ENCODE results near the gene ALK.

Gene ALK

GRCh38 chr2:29368659-29369040, 552.7 kb downstream of the ALK start:
- no peak for DNase-seq (ENCODE audit: low read depth in 2 of 2)

- no peak for DNase-seq (ENCODE audit: low read depth in 2 of 2)
Measured at GRCh38 chr2:29367986-29368658, 553.3 kb downstream of the ALK start.

DNA sequence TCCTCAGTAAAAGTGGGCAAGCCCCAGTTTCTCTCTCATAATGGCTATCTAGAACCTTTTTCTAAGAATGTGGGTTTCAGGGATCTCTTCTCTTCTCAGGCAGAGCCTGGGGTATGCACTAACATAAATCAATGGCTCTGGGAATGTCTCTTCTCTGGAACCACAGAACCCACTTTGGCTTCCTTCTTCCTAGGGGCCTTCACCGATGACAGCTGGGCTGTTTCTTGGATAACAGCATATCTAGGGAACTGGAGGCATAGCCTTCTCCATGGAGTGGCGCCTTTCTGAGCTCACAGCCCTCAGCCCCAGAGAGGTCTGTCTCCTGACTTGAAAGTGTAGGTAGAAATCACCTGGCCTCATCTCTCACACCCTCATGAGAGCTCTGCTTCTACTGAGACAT, 558.3 kb downstream of the ALK start:
- no peak for DNase-seq (ENCODE audit: low read depth in 2 of 2)

GRCh38 chr2:29361231-29361630, 560.2 kb downstream of the ALK start:
- DNase-seq (ENCODE audit: low read depth in 2 of 2), result no peak

DNA sequence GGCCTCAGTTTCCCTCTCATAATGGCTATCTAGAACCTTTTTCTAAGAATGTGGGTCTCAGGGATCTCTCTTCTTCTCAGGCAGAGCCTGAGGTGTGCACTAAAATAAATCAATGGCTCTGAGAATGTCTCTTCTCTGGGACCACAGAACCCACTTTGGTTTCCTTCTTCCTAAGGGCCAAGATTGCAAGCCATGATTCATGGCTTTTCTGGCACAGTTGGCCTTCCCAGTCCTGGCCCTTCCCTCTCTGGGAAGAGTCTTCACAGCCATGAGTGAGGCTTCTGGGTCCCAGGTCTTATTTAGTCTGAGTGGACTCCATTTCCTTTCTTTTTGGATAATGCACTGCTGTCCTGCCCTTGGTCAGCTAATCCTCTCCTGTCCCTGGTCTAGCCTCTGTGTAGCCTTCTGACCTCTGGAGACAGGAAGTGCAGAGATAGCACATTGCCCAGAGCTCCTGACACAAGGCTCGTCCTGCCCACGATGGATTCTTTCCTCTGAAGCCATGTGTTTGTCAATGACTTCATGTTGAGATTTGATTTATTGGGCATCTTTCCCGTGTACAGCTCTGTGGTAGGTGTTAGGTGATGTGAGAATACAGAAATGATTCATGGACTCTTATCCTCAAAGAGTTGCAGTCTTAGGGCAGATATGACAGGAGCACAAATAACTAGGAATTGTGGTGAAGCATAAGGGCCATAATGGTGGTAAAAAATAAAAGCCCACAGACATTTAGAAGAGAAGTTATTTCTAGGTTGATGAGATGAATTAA, 561.2 kb downstream of the ALK start:
- no peak for DNase-seq (ENCODE audit: low read depth in 2 of 2)

GRCh38 chr2:29353403-29353991, 567.9 kb downstream of the ALK start:
- DNase-seq (ENCODE audit: low read depth in 2 of 2), result no peak

DNA sequence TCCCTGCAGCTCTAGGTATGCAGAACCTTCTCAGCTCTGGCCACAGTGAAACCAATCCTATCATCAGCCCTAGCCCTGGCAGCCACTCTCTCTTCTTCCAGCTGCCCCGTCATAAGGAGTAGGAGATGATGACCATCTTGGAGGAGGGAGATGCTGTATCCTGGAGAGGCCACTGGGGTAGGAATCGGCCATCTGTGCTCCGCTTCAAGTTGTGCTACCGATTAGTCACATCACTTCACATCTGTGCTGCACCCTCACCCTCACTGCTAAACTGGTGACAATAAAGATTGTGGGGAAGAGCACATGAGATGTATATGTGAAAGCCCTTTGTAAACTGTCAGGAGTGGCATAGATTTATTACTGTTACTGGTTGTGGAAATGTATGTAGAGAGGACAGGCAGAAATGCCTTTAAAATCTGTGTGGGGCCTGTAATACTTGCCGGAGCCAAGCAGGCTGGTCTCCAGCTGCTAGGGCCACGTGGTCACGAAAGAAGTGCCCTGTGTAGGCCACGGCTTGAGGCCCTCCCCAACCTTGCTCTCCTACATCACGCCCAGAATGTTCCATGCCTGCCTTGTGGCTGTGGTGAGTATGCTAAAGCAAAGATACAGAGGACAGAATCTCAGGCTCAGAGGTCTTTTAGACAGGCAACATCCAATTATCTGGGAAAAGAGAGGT, 569.3 kb downstream of the ALK start:
- DNase-seq (ENCODE audit: low read depth in 2 of 2), result no peak

- no peak for DNase-seq (ENCODE audit: low read depth in 2 of 2)
Measured at GRCh38 chr2:29351248-29351647, 570.1 kb downstream of the ALK start.

DNA sequence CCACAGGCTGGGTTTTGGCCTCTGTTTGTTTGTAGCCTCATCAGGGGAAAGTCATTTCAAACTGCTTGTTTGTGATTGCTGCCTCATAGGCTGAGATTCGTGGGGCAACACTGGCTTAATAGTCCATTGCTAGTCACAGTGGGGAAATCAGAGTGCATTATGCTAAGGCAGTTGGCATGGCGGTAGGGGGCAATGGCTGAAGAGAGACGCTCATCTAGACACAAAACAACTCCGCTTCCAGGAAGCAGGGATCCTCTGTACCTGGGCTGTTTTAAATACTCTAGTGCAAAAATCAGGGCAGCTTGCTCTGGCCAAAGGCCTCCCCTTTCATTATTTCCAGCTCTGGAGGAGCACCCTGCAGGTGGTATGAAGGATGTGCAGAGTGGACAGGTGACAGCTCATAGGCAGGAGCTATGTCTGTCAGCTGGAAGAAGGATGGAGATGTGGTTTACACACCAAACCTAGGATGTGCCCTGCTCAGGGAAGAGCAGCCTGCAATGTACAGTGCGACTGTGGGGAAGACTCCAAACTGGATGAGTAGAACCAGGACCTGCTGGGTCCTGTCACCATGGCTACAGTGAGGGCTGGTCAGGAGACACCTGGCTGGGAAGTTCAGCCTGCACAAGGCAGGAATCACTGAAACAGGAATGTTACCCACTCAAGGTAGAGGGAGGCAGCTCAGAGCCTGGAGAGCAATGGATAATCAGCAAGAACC, 571.9 kb downstream of the ALK start:
- DNase-seq (ENCODE audit: low read depth in 2 of 2), result no peak

- no peak for DNase-seq (ENCODE audit: low read depth in 2 of 2)
Measured at GRCh38 chr2:29347774-29348461, 573.5 kb downstream of the ALK start.

DNA sequence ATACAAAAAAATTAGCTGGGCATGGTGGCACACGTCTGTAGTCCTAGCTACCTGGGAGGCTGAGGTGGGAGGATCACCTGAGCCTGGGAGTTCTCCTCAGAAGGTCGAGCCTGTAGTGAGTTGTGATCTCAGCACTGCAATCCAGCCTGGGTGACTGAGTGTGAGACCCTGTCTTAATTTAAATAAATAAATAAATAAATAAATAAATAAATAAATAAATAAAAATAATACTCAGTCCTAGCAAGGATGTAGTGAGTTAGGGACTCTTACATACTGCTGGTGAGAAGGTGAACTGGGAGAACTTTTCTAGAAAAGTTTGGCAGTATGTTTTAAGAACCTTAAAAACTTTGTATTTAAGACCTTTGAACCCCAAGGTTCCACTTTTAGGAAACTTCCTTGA, 576.1 kb downstream of the ALK start:
- DNase-seq (ENCODE audit: low read depth in 2 of 2), result no peak

GRCh38 chr2:29343830-29344229, 577.6 kb downstream of the ALK start:
- no peak for DNase-seq (ENCODE audit: low read depth in 2 of 2)

DNA sequence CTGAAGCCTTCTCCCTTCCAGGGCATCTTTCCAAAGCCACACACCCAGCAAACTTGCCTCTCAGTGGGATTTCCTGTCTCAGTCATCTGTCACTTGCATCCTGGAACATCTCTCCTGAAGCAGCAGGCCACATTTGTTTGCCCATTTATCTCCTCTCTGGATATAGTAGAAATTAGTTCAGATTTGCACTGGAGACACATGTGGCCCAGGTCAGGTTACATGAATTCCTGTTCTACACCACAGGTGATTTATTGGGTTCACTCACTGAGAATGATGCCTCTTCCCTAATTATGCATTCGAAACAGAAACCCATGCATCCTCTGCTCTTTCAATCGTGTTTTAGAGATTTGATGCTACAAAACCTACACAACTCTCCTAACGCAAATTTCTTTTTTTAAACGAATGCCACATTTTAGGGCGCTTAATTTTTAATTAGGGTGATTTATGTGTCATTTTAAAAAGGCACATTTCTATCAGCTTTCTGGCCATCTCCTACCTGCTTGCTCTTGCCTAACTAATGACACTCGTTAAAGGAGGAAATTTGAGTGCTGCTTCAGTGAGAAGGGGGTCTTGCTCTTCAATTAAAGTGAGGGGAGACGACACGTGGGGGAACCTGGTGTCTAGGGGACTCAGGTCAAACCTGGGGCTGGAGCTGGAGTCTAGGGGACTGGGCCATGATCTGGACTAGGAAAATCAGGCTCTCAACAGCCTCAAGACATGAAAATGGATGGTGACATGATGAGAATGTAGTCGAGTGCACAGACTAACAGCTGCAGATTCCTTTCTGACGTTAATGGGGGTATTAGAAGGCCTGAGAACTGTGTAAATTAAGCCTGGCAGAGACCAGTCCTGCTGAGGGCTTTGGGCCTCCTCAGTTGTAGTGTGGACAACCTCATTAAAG, 584.8 kb downstream of the ALK start:
- no peak for DNase-seq (ENCODE audit: low read depth in 2 of 2)

- no peak for DNase-seq (ENCODE audit: low read depth in 2 of 2)
Measured at GRCh38 chr2:29335396-29335795, 586.0 kb downstream of the ALK start.

- DNase-seq (ENCODE audit: low read depth in 2 of 2), result no peak
Measured at GRCh38 chr2:29334706-29335105, 586.7 kb downstream of the ALK start.

GRCh38 chr2:29332540-29332939, 588.8 kb downstream of the ALK start:
- DNase-seq (ENCODE audit: low read depth in 2 of 2), result no peak

- DNase-seq (ENCODE audit: low read depth in 2 of 2), result no peak
Measured at GRCh38 chr2:29329899-29330298, 591.5 kb downstream of the ALK start.

DNA sequence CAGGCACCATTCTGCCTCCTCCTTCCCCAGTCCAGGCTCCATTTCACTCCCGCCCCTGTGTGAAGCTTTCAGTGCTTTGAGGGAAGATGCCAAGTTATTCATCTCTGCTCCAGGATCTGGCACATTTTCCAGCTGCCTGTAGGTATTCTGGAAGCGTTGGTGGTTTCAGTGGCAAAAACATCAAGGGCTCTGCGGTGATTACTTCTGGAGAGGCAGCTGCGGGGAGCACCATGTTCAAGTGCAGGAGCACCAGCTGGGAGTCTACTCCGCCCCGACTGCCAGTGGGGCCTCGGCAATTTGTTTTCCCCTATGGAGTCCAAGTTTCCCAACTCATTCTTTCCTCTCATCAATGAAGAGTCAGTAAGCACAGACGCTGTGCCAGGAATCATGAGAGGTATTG, 594.5 kb downstream of the ALK start:
- DNase-seq (ENCODE audit: low read depth in 2 of 2), result no peak

GRCh38 chr2:29325544-29325943, 595.8 kb downstream of the ALK start:
- no peak for DNase-seq (ENCODE audit: low read depth in 2 of 2)

- no peak for DNase-seq (ENCODE audit: low read depth in 2 of 2)
Measured at GRCh38 chr2:29323961-29324360, 597.4 kb downstream of the ALK start.

Data from stimulated activated CD4-positive, alpha-beta T cell treated with anti-CD3 and anti-CD28 coated beads, Interleukin-12 subunit alpha, Interleukin-12 subunit beta, amount 100 ng/mL, for 24 hours (primary cell).